ENCODE results near the gene CBLN3. TPM values are rescaled to one million over a fixed set of nuclear protein-coding genes. Genes with fewer than 3 reads are reported as not detected.
A peak's percentile ranks its signal among the peaks of the same experiment; 100 is the strongest.

The CBLN3 gene
- polyA plus RNA-seq, 3 donors, result 0.07 to 1.1 TPM; not detected in 1

DNA sequence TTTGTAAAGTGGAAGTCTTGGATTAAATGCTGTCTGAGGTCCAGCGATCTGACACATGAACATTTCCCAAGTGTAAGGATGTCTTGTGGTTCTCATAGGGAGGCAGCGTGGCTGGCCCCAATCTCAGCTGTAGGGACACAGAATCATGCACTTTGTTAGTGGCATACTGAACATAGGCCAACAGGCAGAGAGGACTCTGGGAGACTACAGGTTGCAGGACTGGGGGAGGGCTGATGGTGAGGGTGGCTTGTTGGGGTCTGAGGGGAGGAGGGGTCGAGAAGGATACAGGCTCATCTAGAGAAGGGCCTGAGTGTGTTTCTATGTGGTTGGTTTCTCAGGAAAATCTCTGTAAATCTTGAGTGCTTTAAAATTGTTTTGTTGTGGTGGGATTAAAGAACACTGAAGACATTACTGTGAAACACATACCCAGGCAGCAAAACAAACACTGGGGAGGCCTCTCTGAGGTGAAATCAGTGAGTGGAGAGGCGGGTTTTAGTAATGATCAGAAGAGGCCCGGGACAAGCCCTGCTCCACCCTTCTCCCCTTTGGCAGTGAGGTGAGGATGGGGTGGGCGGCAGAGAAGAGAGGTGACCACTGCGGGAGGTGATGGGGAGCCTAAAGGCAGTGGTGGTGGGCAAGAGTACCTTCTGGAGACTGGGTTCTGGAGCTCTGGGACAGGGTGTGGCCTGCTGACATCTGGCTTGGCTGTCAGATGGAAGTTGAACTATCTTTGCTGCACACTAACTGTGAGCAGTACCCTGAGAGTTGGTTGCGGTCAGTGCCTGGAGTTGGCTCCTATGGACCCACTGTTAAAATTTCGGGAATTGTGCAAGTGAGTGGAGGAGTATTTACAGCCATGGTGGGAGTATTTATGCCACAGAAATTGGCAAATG, 27.4 kb downstream of the CBLN3 start:
- H3K9ac ChIP-seq (ENCODE audit: insufficient read depth, low read length, poor library complexity, severe bottlenecking), result no peak overlapping the region
- Mint-ChIP-seq H3K36me3 (peaks cover 0 to 4% of the 10 kb centered on the region in 2 donors), H3K27ac (peak overlapping the region in 1 of 7 donors; percentile 34), H3K4me3 (no peak overlapping the region), H3K9me3 (peaks cover 0 to 2% (median 0%) of the 10 kb centered on the region in 7 donors), H3K4me1 (peaks cover 21% of the 10 kb centered on the region), H3K27me3 (ENCODE audit: low read depth in 3 of 3) (peaks cover 6 to 14% (median 9%) of the 10 kb centered on the region in 3 donors)
- WGBS (ENCODE audit: insufficient coverage), result 83% methylated on average over 4 of the region's 9 CpGs
- no peak for TF ChIP-seq CTCF (IDR thresholded peaks at IDR 0.05)
- no peaks in the 10 kb centered on the region for H3K9me3 ChIP-seq (replicated peaks in 1 of 2; ENCODE audit: control insufficient read depth in 1 of 2, insufficient read depth in 1 of 2, low read length in 2 of 2)
- no peak overlapping the region for H3K4me3 ChIP-seq (replicated peaks in 1 of 3; ENCODE audit: low read depth in 2 of 3, low read length in 3 of 3)
- no peak for DNase-seq
- H3K4me1 ChIP-seq (ENCODE audit: control insufficient read depth in 1 of 2, insufficient read depth in 2 of 2, low read length in 2 of 2), result peaks cover 20 to 23% of the 10 kb centered on the region in 2 donors
- H3K36me3 ChIP-seq (replicated peaks in 1 of 2; ENCODE audit: control insufficient read depth in 1 of 2, insufficient read depth in 2 of 2, low read length in 2 of 2), result no peaks in the 10 kb centered on the region
- no peaks in the 10 kb centered on the region for H3K79me2 ChIP-seq (ENCODE audit: insufficient read depth, low read length)
- H3K27me3 ChIP-seq (ENCODE audit: control insufficient read depth in 2 of 2, insufficient read depth in 2 of 2, low read length in 2 of 2), result peaks cover 0 to 7% of the 10 kb centered on the region in 2 donors
- H3K27ac ChIP-seq (ENCODE audit: low read depth in 1 of 2, low read length in 2 of 2), result no peak overlapping the region
- intact Hi-C loops (cut with micrococcal nuclease), result no loop called here
- no peak overlapping the region for H3K4me2 ChIP-seq (replicated peaks; ENCODE audit: extremely low read depth, low read length, poor library complexity, severe bottlenecking)
- no peak overlapping the region for H2AFZ ChIP-seq (ENCODE audit: insufficient read depth, low read depth, low read length, poor library complexity, severe bottlenecking)
- H4K20me1 ChIP-seq (ENCODE audit: insufficient read depth, low read length), result no peaks in the 10 kb centered on the region

DNA sequence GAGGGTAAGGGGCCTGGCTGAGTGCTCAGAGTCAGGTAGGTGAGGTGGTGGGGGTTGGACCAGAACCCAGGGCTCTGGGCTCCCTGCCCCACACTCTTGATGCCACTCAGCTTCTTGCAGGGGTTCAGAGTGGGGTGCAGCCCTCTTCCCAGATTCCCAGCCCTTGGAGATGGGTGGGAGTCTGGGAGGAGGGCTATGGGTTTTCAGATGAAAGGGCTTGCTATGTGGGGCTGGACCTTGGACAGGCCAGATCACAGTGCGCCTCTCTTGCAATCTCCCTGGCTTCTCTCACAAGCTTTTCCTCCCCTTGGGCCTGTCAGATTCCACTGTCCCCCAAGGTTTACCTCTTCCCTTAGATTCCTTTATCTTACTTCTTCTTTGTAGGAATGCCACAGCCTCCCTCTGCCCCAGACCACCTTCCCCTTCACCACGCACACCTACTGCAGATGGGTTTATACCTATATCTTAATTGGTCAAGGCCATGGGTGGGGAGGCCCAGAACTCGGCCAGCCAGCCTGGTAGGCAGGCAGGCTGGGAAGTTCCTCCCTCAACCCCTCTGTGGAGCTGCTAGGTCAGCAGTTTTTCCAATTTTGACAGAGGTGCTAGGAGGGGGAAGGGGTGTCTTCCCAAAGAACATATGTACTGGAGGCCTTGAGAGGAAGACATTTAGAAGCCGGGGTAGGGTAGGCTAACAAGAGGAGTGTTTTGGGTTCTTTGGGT, 29.3 kb downstream of the CBLN3 start:
- intact Hi-C loops (cut with micrococcal nuclease), result no loop called here
- H3K4me1 Mint-ChIP-seq, result peaks cover 37% of the 10 kb centered on the region

More for the DNA sequence above, 29.3 kb downstream of the CBLN3 start:
- Histone ChIP-seq H3K9ac (ENCODE audit: insufficient read depth, low read length, poor library complexity, severe bottlenecking) (peak overlapping the region; percentile 64), H2AFZ (ENCODE audit: insufficient read depth, low read depth, low read length, poor library complexity, severe bottlenecking) (peak overlapping the region; percentile 79), H3K4me2 (replicated peaks; ENCODE audit: extremely low read depth, low read length, poor library complexity, severe bottlenecking) (peak overlapping the region; percentile 84), H3K79me2 (ENCODE audit: insufficient read depth, low read length) (no peaks in the 10 kb centered on the region), H3K36me3 (replicated peaks in 1 of 2; ENCODE audit: control insufficient read depth in 1 of 2, insufficient read depth in 2 of 2, low read length in 2 of 2) (no peaks in the 10 kb centered on the region), H3K4me3 (replicated peaks in 1 of 3; ENCODE audit: low read depth in 2 of 3, low read length in 3 of 3) (no peak overlapping the region), H4K20me1 (ENCODE audit: insufficient read depth, low read length) (no peaks in the 10 kb centered on the region), H3K9me3 (replicated peaks in 1 of 2; ENCODE audit: control insufficient read depth in 1 of 2, insufficient read depth in 1 of 2, low read length in 2 of 2) (no peaks in the 10 kb centered on the region), H3K27me3 (ENCODE audit: control insufficient read depth in 2 of 2, insufficient read depth in 2 of 2, low read length in 2 of 2) (peaks cover 0 to 7% of the 10 kb centered on the region in 2 donors), H3K27ac (ENCODE audit: low read depth in 1 of 2, low read length in 2 of 2) (no peak overlapping the region), H3K4me1 (ENCODE audit: control insufficient read depth in 1 of 2, insufficient read depth in 2 of 2, low read length in 2 of 2) (peaks cover 35 to 41% of the 10 kb centered on the region in 2 donors)
- H3K27ac Mint-ChIP-seq, result peak overlapping the region in 1 of 7 donors; percentile 16
- peak overlapping the region in 1 of 2 donors; percentile 49 for H3K4me3 Mint-ChIP-seq
- H3K9me3 Mint-ChIP-seq, result peaks cover 0 to 2% (median 0%) of the 10 kb centered on the region in 7 donors
- peaks cover 5 to 14% (median 11%) of the 10 kb centered on the region in 3 donors for H3K27me3 Mint-ChIP-seq (ENCODE audit: low read depth in 3 of 3)
- H3K36me3 Mint-ChIP-seq, result peaks cover 0 to 4% of the 10 kb centered on the region in 2 donors
- DNase-seq, result no peak
- 83% methylated on average over 1 of the region's 4 CpGs for WGBS (ENCODE audit: insufficient coverage)
- TF ChIP-seq CTCF (IDR thresholded peaks at IDR 0.05), result no peak
